Measurements from ENCODE around the gene REG3G. TPM values are rescaled to one million over a fixed set of nuclear protein-coding genes. Genes with fewer than 3 reads are reported as not detected.

Gene REG3G
- total RNA-seq = not detected

DNA sequence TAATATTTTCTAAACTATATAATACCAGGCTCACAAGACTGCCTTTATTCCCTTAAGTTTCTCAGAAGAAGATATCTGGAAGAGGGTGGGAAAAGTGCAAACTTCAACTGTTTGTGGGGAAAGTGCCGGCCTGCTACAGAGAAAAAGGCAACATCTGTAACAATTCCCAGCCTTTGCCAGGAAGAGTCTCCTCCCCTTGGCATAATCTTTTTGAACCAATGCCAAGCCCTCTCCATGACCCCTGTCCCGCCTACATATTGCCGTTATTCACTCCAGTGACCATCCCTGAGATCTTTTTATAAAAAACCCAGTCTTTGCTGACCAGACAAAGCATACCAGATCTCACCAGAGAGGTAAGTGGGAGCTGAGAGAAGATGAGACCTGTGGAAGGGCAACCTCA, at the start of gene REG3G:
Gene REG3G (plus strand): TSS at position 282 of the 400 bp plus-strand sequence. CDS start 392 bp downstream, outside the sequence.
- Mint-ChIP-seq H3K4me1 (ENCODE audit: low read depth) (no peaks in the 10 kb centered on the region), H3K27ac (no peak within 1 kb of the TSS), H3K27me3 (ENCODE audit: low read depth) (no peaks in the 10 kb centered on the region), H3K4me3 (no peak within 1 kb of the TSS), H3K9me3 (no peaks in the 10 kb centered on the region), H3K36me3 (ENCODE audit: low read depth) (no peaks in the 10 kb centered on the region)
- CTCF ChIA-PET = no interaction called here
- intact Hi-C loops (cut with micrococcal nuclease) = no loop called here
- no peak for DNase-seq

- peaks cover 12% of the 10 kb centered on the region for H3K9me3 Mint-ChIP-seq
- DNase-seq = no peak
- H3K4me3 Mint-ChIP-seq = no peak overlapping the region
- H3K4me1 Mint-ChIP-seq (ENCODE audit: low read depth) = no peaks in the 10 kb centered on the region
- CTCF ChIA-PET = no interaction called here
- intact Hi-C loops (cut with micrococcal nuclease) = no loop called here
- H3K27ac Mint-ChIP-seq = no peak overlapping the region
- H3K36me3 Mint-ChIP-seq (ENCODE audit: low read depth) = no peaks in the 10 kb centered on the region
- peaks cover 7% of the 10 kb centered on the region for H3K27me3 Mint-ChIP-seq (ENCODE audit: low read depth)
Observed at GRCh38 chr2:78977661-78978145, 47.8 kb upstream of the REG3G start.

- H3K36me3 Mint-ChIP-seq (ENCODE audit: low read depth) = no peaks in the 10 kb centered on the region
- peaks cover 12% of the 10 kb centered on the region for H3K9me3 Mint-ChIP-seq
- H3K4me1 Mint-ChIP-seq (ENCODE audit: low read depth) = no peaks in the 10 kb centered on the region
- H3K4me3 Mint-ChIP-seq = no peak overlapping the region
- peaks cover 7% of the 10 kb centered on the region for H3K27me3 Mint-ChIP-seq (ENCODE audit: low read depth)
- no peak overlapping the region for H3K27ac Mint-ChIP-seq
- CTCF ChIA-PET = interaction anchor here (1.3 kb wide), 1 partner anchor 8 kb away, joined by 4 read pairs; no protein-coding TSS in a partner anchor
- no peak for DNase-seq
- intact Hi-C loops (cut with micrococcal nuclease) = no loop called here
Observed at GRCh38 chr2:78978340-78978739, 47.2 kb upstream of the REG3G start.

GRCh38 chr2:78979380-78980151, 45.9 kb upstream of the REG3G start:
- Mint-ChIP-seq H3K9me3 (peaks cover 9% of the 10 kb centered on the region), H3K4me1 (ENCODE audit: low read depth) (no peaks in the 10 kb centered on the region), H3K27ac (no peak overlapping the region), H3K27me3 (ENCODE audit: low read depth) (peaks cover 7% of the 10 kb centered on the region), H3K4me3 (no peak overlapping the region), H3K36me3 (ENCODE audit: low read depth) (no peaks in the 10 kb centered on the region)
- peak; percentile 42 for DNase-seq
- intact Hi-C loops (cut with micrococcal nuclease) = loop anchor here (10.0 kb wide), 1 partner anchor 305 kb away; no protein-coding TSS in a partner anchor
- CTCF ChIA-PET = interaction anchor here (1.3 kb wide), 1 partner anchor 10 kb away, joined by 4 read pairs; no protein-coding TSS in a partner anchor

DNA sequence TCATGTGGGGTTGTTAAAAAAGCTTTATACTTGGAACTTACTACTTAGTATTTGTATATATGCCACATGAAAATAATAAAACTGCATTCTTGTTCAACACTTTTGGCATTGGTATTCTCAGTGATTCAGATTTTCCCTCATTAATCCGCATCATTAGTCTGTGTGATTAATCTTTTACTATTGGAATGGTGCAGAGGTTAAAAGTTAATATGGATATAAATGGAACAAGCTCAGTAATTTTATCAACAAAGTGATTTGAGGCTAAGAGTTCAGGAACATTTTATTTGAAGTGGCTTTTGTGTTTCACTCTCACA, 45.4 kb upstream of the REG3G start:
- Mint-ChIP-seq H3K27me3 (ENCODE audit: low read depth) (peaks cover 7% of the 10 kb centered on the region), H3K27ac (no peak overlapping the region), H3K36me3 (ENCODE audit: low read depth) (no peaks in the 10 kb centered on the region), H3K9me3 (peaks cover 9% of the 10 kb centered on the region), H3K4me3 (no peak overlapping the region), H3K4me1 (ENCODE audit: low read depth) (no peaks in the 10 kb centered on the region)
- intact Hi-C loops (cut with micrococcal nuclease) = loop anchor here (10.0 kb wide), 1 partner anchor 305 kb away; no protein-coding TSS in a partner anchor
- CTCF ChIA-PET = no interaction called here
- DNase-seq = no peak

DNA sequence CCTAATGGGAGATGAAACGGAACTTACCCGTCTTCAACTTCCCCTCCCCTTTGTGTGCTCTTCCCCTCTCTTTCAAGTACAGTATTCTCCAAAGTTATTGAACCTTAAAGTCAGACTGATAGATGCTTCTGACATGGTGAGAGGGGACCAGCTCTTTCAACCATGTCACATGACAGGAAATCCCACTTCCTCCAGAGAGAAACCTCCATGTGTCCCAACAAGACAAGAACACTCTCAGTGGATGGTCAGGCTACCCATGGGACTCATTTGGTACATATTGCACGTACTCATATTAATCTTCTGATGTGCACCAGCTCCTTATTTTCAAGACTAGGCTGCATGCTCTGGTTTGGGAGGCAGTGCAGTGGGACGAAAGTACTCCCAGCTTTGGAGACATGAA, 44.6 kb upstream of the REG3G start:
- CTCF ChIA-PET = no interaction called here
- no peak for DNase-seq
- Mint-ChIP-seq H3K27ac (no peak overlapping the region), H3K4me1 (ENCODE audit: low read depth) (no peaks in the 10 kb centered on the region), H3K9me3 (peaks cover 9% of the 10 kb centered on the region), H3K27me3 (ENCODE audit: low read depth) (peaks cover 7% of the 10 kb centered on the region), H3K36me3 (ENCODE audit: low read depth) (no peaks in the 10 kb centered on the region), H3K4me3 (no peak overlapping the region)
- intact Hi-C loops (cut with micrococcal nuclease) = loop anchor here (10.0 kb wide), 1 partner anchor 306 kb away; no protein-coding TSS in a partner anchor

- H3K9me3 Mint-ChIP-seq = peaks cover 5% of the 10 kb centered on the region
- intact Hi-C loops (cut with micrococcal nuclease) = loop anchor here (10.0 kb wide), 1 partner anchor 308 kb away; no protein-coding TSS in a partner anchor
- no peaks in the 10 kb centered on the region for H3K36me3 Mint-ChIP-seq (ENCODE audit: low read depth)
Observed at GRCh38 chr2:78982638-78983330, 42.7 kb upstream of the REG3G start.

GRCh38 chr2:78984386-78984785, 41.1 kb upstream of the REG3G start:
- no peaks in the 10 kb centered on the region for H3K4me1 Mint-ChIP-seq (ENCODE audit: low read depth)
- peaks cover 4% of the 10 kb centered on the region for H3K9me3 Mint-ChIP-seq
- no peak for DNase-seq
- H3K27me3 Mint-ChIP-seq (ENCODE audit: low read depth) = peaks cover 7% of the 10 kb centered on the region
- CTCF ChIA-PET = interaction anchor here (0.8 kb wide), 1 partner anchor 26 kb away, joined by 3 read pairs; no protein-coding TSS in a partner anchor
- no peak overlapping the region for H3K4me3 Mint-ChIP-seq
- intact Hi-C loops (cut with micrococcal nuclease) = loop anchor here (10.0 kb wide), 1 partner anchor 310 kb away; no protein-coding TSS in a partner anchor
- no peak overlapping the region for H3K27ac Mint-ChIP-seq
- no peaks in the 10 kb centered on the region for H3K36me3 Mint-ChIP-seq (ENCODE audit: low read depth)

More at GRCh38 chr2:78982638-78983330, 42.7 kb upstream of the REG3G start:
- no peaks in the 10 kb centered on the region for H3K4me1 Mint-ChIP-seq (ENCODE audit: low read depth)
- no peak overlapping the region for H3K4me3 Mint-ChIP-seq
- CTCF ChIA-PET = no interaction called here
- DNase-seq = no peak
- no peak overlapping the region for H3K27ac Mint-ChIP-seq
- peaks cover 7% of the 10 kb centered on the region for H3K27me3 Mint-ChIP-seq (ENCODE audit: low read depth)

- CTCF ChIA-PET = no interaction called here
- no peak overlapping the region for H3K4me3 Mint-ChIP-seq
- H3K27me3 Mint-ChIP-seq (ENCODE audit: low read depth) = peaks cover 7% of the 10 kb centered on the region
- DNase-seq = no peak
- no peaks in the 10 kb centered on the region for H3K36me3 Mint-ChIP-seq (ENCODE audit: low read depth)
- H3K4me1 Mint-ChIP-seq (ENCODE audit: low read depth) = no peaks in the 10 kb centered on the region
- intact Hi-C loops (cut with micrococcal nuclease) = loop anchor here (10.0 kb wide), 1 partner anchor 311 kb away; no protein-coding TSS in a partner anchor
- no peak overlapping the region for H3K27ac Mint-ChIP-seq
- H3K9me3 Mint-ChIP-seq = peaks cover 4% of the 10 kb centered on the region
Observed at GRCh38 chr2:78985558-78985957, 39.9 kb upstream of the REG3G start.

DNA sequence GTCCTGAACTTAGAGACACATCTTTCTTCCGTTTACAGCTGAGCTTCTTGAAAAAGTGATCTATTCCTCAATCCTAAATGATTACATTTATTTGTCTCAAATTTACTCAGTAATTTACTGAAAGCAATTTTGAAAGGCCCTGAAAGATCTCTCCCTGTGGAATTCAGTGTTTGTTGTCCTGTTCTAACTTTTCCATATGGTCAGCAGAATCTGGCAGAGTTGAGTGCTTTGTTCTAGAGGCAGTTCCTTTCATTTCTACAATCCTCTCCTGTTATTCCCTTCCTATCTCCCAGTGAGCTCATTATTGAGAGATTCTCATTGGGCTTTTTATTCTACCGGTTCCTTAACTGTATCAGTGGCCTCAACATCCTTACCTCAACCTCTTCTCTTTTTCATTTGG, 36.5 kb upstream of the REG3G start:
- H3K4me1 Mint-ChIP-seq (ENCODE audit: low read depth) = no peaks in the 10 kb centered on the region
- H3K4me3 Mint-ChIP-seq = no peak overlapping the region
- CTCF ChIA-PET = no interaction called here
- peaks cover 18% of the 10 kb centered on the region for H3K27me3 Mint-ChIP-seq (ENCODE audit: low read depth)
- intact Hi-C loops (cut with micrococcal nuclease) = loop anchor here (10.0 kb wide), 1 partner anchor 314 kb away; no protein-coding TSS in a partner anchor
- DNase-seq = no peak
- H3K9me3 Mint-ChIP-seq = peaks cover 5% of the 10 kb centered on the region
- peaks cover 2% of the 10 kb centered on the region for H3K36me3 Mint-ChIP-seq (ENCODE audit: low read depth)
- H3K27ac Mint-ChIP-seq = no peak overlapping the region

DNA sequence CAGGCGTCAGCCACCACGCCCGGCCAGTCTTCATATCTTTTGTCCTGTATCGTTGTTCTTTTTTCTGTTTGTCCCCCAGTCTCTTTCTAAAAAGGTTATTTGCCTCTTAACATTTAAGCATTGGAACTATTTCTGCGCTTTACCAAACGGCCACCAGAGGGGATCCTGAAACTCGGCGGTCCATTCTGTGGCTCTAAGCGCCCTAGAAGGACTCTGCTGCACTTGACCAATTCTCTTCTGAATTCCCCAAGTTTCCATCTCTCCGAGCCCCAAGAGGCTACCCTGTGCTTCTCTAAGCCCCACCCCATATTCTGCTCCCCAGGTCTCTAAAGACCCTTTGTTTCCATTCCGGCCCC, 33.1 kb upstream of the REG3G start:
- Mint-ChIP-seq H3K4me1 (ENCODE audit: low read depth) (no peaks in the 10 kb centered on the region), H3K36me3 (ENCODE audit: low read depth) (peaks cover 2% of the 10 kb centered on the region), H3K27me3 (ENCODE audit: low read depth) (peaks cover 29% of the 10 kb centered on the region), H3K4me3 (no peak overlapping the region), H3K27ac (no peak overlapping the region), H3K9me3 (peaks cover 5% of the 10 kb centered on the region)
- CTCF ChIA-PET = no interaction called here
- DNase-seq = no peak
- intact Hi-C loops (cut with micrococcal nuclease) = no loop called here

GRCh38 chr2:78992807-78993517, 32.5 kb upstream of the REG3G start:
- intact Hi-C loops (cut with micrococcal nuclease) = no loop called here
- DNase-seq = no peak
- Mint-ChIP-seq H3K27me3 (ENCODE audit: low read depth) (peaks cover 29% of the 10 kb centered on the region), H3K27ac (no peak overlapping the region), H3K9me3 (peaks cover 5% of the 10 kb centered on the region), H3K4me3 (no peak overlapping the region), H3K36me3 (ENCODE audit: low read depth) (peaks cover 2% of the 10 kb centered on the region), H3K4me1 (ENCODE audit: low read depth) (no peaks in the 10 kb centered on the region)
- CTCF ChIA-PET = no interaction called here
